ENCODE results near the gene ITGA6.

DNA sequence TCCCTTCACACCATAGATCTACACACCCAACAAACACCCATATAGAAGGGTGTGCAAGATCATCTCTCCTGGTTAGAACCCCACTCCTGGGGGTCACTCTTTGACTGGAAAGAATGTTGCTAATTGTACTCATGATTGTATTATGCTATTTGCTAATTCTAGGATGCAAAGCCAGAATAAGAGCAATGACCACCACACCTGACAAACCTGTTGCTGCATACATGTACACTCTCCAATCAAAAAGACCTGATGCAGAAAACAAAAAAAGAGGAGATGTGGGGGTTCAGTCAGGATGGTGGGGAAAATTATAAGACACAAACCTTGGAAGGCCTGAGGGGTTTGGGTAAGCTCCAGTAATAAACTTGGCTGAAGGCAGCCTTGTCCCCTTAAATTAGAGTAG is 91.6 kb downstream of the ITGA6 start:
- TF ChIP-seq, protein P1, sequence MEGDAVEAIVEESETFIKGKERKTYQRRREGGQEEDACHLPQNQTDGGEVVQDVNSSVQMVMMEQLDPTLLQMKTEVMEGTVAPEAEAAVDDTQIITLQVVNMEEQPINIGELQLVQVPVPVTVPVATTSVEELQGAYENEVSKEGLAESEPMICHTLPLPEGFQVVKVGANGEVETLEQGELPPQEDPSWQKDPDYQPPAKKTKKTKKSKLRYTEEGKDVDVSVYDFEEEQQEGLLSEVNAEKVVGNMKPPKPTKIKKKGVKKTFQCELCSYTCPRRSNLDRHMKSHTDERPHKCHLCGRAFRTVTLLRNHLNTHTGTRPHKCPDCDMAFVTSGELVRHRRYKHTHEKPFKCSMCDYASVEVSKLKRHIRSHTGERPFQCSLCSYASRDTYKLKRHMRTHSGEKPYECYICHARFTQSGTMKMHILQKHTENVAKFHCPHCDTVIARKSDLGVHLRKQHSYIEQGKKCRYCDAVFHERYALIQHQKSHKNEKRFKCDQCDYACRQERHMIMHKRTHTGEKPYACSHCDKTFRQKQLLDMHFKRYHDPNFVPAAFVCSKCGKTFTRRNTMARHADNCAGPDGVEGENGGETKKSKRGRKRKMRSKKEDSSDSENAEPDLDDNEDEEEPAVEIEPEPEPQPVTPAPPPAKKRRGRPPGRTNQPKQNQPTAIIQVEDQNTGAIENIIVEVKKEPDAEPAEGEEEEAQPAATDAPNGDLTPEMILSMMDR (IDR thresholded peaks at IDR 0.05; ENCODE audit: poor library complexity, severe bottlenecking) = no peak
- TF ChIP-seq MXI1 (conservative IDR thresholded peaks at IDR 0.05; ENCODE audit: poor library complexity, severe bottlenecking) (no peak), RAD21 (conservative IDR thresholded peaks at IDR 0.05) (no peak), EZH2 (IDR thresholded peaks at IDR 0.05; ENCODE audit: borderline replicate concordance, insufficient read depth, low read length, poor library complexity, severe bottlenecking) (no peak)
- TF ChIP-seq, protein P2, sequence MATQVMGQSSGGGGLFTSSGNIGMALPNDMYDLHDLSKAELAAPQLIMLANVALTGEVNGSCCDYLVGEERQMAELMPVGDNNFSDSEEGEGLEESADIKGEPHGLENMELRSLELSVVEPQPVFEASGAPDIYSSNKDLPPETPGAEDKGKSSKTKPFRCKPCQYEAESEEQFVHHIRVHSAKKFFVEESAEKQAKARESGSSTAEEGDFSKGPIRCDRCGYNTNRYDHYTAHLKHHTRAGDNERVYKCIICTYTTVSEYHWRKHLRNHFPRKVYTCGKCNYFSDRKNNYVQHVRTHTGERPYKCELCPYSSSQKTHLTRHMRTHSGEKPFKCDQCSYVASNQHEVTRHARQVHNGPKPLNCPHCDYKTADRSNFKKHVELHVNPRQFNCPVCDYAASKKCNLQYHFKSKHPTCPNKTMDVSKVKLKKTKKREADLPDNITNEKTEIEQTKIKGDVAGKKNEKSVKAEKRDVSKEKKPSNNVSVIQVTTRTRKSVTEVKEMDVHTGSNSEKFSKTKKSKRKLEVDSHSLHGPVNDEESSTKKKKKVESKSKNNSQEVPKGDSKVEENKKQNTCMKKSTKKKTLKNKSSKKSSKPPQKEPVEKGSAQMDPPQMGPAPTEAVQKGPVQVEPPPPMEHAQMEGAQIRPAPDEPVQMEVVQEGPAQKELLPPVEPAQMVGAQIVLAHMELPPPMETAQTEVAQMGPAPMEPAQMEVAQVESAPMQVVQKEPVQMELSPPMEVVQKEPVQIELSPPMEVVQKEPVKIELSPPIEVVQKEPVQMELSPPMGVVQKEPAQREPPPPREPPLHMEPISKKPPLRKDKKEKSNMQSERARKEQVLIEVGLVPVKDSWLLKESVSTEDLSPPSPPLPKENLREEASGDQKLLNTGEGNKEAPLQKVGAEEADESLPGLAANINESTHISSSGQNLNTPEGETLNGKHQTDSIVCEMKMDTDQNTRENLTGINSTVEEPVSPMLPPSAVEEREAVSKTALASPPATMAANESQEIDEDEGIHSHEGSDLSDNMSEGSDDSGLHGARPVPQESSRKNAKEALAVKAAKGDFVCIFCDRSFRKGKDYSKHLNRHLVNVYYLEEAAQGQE (IDR thresholded peaks at IDR 0.05; ENCODE audit: borderline replicate concordance) = no peak

Data from neural cell (in vitro differentiated cells).